Measurements from ENCODE around the gene TPR.

The TPR gene

GRCh38 chr1:186283374-186283773 lies 91.7 kb downstream of the TPR start:
- DNase-seq = no peak

GRCh38 chr1:186282466-186282865 lies 92.6 kb downstream of the TPR start:
- DNase-seq = no peak

- no peak for DNase-seq
Observed at GRCh38 chr1:186275822-186276221, 99.2 kb downstream of the TPR start.

GRCh38 chr1:186272486-186272885 lies 102.6 kb downstream of the TPR start:
- no peak for DNase-seq

- DNase-seq = no peak
Observed at GRCh38 chr1:186271032-186271431, 104.0 kb downstream of the TPR start.

Data from NCI-H1694 (cell line).